PC-9 (cell line): Measurements from ENCODE around the gene UHMK1. TPM values are rescaled to one million over a fixed set of nuclear protein-coding genes. Genes with fewer than 3 reads are reported as not detected.

Experiments used
- BruUV-seq: library from RNA; stranded (reverse); fragments of 400-500 nt; replicated peaks from 2 replicates; lab custom pipeline; 2021; lab: Mats Ljungman, UMichigan
- CTCF ChIA-PET: fragments of 300-600 bp; sonication (Branson Sonifier 250); formaldehyde crosslinking; loops from one replicate; lab custom pipeline; 2022; ENCODE audit warnings: antibody characterized with exemption; lab: Charles Lee
- POLR2A ChIA-PET: fragments of 300-600 bp; sonication (Branson Sonifier 250); formaldehyde crosslinking; loops from one replicate; lab custom pipeline; 2022; ENCODE audit warnings: antibody characterized with exemption; ENCODE audit not compliant: unreplicated experiment; lab: Charles Lee
- DNase-seq, 2 experiments: peaks; one replicate each; pipeline versions ENCODE4 v3.0.0 to v3.0.0-alpha.2; 2015 to 2022; ENCODE audit warnings: mixed read lengths in 1 of 2
- H2AFZ ChIP-seq: fragments of 200-600 bp; sonication (generic); 2 replicates; pipeline ENCODE4 v1.8.1; 2017; ENCODE audit warnings: antibody characterized with exemption
- H3F3A ChIP-seq: fragments of 200-600 bp; sonication (generic); 2 replicates; pipeline ENCODE4 v1.8.1; 2017; ENCODE audit warnings: antibody characterized with exemption, mild to moderate bottlenecking, low read depth; ENCODE audit not compliant: insufficient read depth
- H3K27ac ChIP-seq: fragments of 200-600 bp; sonication (generic); 2 replicates; pipeline ENCODE4 v1.6.1; 2016; ENCODE audit warnings: mixed run types
- H3K27me3 ChIP-seq: fragments of 200-600 bp; sonication (generic); 2 replicates; pipeline ENCODE4 v1.6.1; 2016; ENCODE audit warnings: low read depth, mixed run types; ENCODE audit not compliant: insufficient read depth
- H3K36me3 ChIP-seq: fragments of 200-600 bp; sonication (generic); 2 replicates; pipeline ENCODE4 v1.6.1; 2016; ENCODE audit warnings: low read depth, mixed run types
- H3K4me1 ChIP-seq: fragments of 200-600 bp; sonication (generic); replicated peaks from 2 replicates; pipeline ENCODE4 v1.6.1; 2016; ENCODE audit warnings: mixed run types; ENCODE audit not compliant: insufficient read depth
- H3K4me2 ChIP-seq: fragments of 200-600 bp; sonication (generic); 2 replicates; pipeline ENCODE4 v1.6.1; 2017; ENCODE audit warnings: mixed run types
- H3K4me3 ChIP-seq: fragments of 200-600 bp; sonication (generic); 2 replicates; pipeline ENCODE4 v1.6.1; 2016; ENCODE audit warnings: mixed run types
- H3K79me2 ChIP-seq: fragments of 200-600 bp; sonication (generic); 2 replicates; pipeline ENCODE4 v1.6.1; 2017; ENCODE audit warnings: low read depth, mixed run types
- H3K9me2 ChIP-seq: fragments of 200-600 bp; sonication (generic); 2 replicates; pipeline ENCODE4 v1.8.1; 2017; ENCODE audit warnings: mild to moderate bottlenecking; ENCODE audit not compliant: insufficient read depth
- H3K9me3 ChIP-seq: fragments of 200-600 bp; sonication (generic); 2 replicates; pipeline ENCODE4 v1.8.1; 2016; ENCODE audit warnings: low read depth; ENCODE audit not compliant: insufficient read depth
- H4K20me1 ChIP-seq: fragments of 200-600 bp; sonication (generic); 2 replicates; pipeline ENCODE4 v1.8.1; 2017; ENCODE audit not compliant: insufficient read depth
- EZH2 ChIP-seq: fragments of 200-600 bp; sonication (generic); IDR thresholded peaks from 2 replicates; pipeline ENCODE4 v1.8.0; 2017; ENCODE audit warnings: antibody characterized with exemption, low read depth
- intact Hi-C: fragments of 100-400 bp; cut with micrococcal nuclease; formaldehyde crosslinking; loops from one replicate; pipeline ENCODE4 v1.10.0; 2022; ENCODE audit not compliant: unreplicated experiment
- total RNA-seq: library from RNA; stranded (reverse); gene quantifications from 2 replicates; pipeline ENCODE4 v1.2.3, GENCODE V29; 2021
- TF ChIP-seq, protein P1 (sequence below): fragments of 200-600 bp; sonication (generic); conservative IDR thresholded peaks from 2 replicates; pipeline ENCODE4 v1.6.1; 2017; ENCODE audit warnings: mixed run types, antibody characterized with exemption, mild to moderate bottlenecking, moderate library complexity

UHMK1 gene
- total RNA-seq, 1 experiment from 2014 or later = 49.5 TPM

DNA sequence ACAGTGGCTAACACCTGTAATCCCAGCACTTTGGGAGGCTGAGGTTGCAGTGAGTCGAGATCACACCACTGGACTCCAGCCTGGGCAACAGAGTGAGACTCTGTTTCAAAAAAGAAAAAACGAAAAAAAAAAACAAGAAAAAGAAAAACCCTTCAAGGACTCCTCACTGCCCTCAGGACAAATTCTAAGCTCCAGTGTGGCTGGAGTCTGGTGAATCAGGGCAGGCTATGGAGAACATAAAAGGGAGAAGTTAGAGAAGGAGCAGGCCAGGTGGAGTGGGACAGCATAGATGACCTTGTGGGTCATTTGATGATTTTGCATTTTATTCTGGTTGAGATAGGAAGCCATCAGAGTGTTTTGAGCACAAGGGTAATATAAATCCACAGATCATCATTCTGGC, 51.4 kb downstream of the UHMK1 start:
- POLR2A ChIA-PET = no interaction called here
- H3K27me3 ChIP-seq = no peaks in the 10 kb centered on the region
- H3K9me2 ChIP-seq = no peaks in the 10 kb centered on the region
- BruUV-seq = no TSS peak
- no peaks in the 10 kb centered on the region for H3K36me3 ChIP-seq
- H3K79me2 ChIP-seq = no peaks in the 10 kb centered on the region
- H3K27ac ChIP-seq = no peak overlapping the region
- no peak for DNase-seq
- CTCF ChIA-PET = no interaction called here
- H4K20me1 ChIP-seq = no peaks in the 10 kb centered on the region
- intact Hi-C loops = no loop called here
- TF ChIP-seq, protein P1, sequence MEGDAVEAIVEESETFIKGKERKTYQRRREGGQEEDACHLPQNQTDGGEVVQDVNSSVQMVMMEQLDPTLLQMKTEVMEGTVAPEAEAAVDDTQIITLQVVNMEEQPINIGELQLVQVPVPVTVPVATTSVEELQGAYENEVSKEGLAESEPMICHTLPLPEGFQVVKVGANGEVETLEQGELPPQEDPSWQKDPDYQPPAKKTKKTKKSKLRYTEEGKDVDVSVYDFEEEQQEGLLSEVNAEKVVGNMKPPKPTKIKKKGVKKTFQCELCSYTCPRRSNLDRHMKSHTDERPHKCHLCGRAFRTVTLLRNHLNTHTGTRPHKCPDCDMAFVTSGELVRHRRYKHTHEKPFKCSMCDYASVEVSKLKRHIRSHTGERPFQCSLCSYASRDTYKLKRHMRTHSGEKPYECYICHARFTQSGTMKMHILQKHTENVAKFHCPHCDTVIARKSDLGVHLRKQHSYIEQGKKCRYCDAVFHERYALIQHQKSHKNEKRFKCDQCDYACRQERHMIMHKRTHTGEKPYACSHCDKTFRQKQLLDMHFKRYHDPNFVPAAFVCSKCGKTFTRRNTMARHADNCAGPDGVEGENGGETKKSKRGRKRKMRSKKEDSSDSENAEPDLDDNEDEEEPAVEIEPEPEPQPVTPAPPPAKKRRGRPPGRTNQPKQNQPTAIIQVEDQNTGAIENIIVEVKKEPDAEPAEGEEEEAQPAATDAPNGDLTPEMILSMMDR = no peak
- TF ChIP-seq EZH2 = no peak
- peaks cover 12% of the 10 kb centered on the region; the same call in 1 of the 2 replicates for H3F3A ChIP-seq
- H3K9me3 ChIP-seq = no peaks in the 10 kb centered on the region
- no peak overlapping the region for H3K4me3 ChIP-seq
- H3K4me1 ChIP-seq = peaks cover 27% of the 10 kb centered on the region
- H3K4me2 ChIP-seq = no peak overlapping the region
- H2AFZ ChIP-seq = no peak overlapping the region

DNA sequence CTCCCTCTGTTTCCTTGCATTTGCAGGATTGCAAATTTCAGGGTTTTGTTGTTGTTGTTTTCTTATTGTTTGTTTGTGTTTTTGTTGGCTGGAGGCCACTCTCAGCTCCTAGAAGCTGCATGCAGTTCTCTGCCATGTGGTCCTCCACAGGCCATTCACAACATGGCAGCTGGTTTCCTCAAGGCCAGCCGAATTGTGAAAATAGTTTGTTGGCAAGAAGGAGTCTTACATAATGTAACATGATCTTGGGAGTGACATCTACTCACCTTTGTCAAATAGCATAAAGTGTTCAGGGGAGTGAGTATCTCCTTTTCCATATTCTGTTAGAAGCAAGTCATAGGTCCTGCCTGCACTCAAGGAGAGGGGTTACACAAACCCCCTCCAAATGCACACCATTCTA, 53.3 kb downstream of the UHMK1 start:
- intact Hi-C loops = no loop called here
- H2AFZ ChIP-seq = peak overlapping the region; percentile 19; the same call in 1 of the 2 replicates
- H3F3A ChIP-seq = peaks cover 12% of the 10 kb centered on the region; the same call in 1 of the 2 replicates
- no peak overlapping the region for H3K4me2 ChIP-seq
- H3K4me1 ChIP-seq = peaks cover 27% of the 10 kb centered on the region
- no peaks in the 10 kb centered on the region for H3K79me2 ChIP-seq
- no TSS peak for BruUV-seq
- no peaks in the 10 kb centered on the region for H4K20me1 ChIP-seq
- ChIA-PET CTCF (no interaction called here), POLR2A (no interaction called here)
- DNase-seq = peak in 1 of 2 experiments; percentile 49
- no peaks in the 10 kb centered on the region for H3K9me2 ChIP-seq
- no peak for TF ChIP-seq EZH2
- TF ChIP-seq, protein P1 = no peak
- no peaks in the 10 kb centered on the region for H3K27me3 ChIP-seq
- no peak overlapping the region for H3K4me3 ChIP-seq
- H3K36me3 ChIP-seq = no peaks in the 10 kb centered on the region
- H3K27ac ChIP-seq = peak overlapping the region; percentile 24; the same call in 1 of the 2 replicates
- no peaks in the 10 kb centered on the region for H3K9me3 ChIP-seq

DNA sequence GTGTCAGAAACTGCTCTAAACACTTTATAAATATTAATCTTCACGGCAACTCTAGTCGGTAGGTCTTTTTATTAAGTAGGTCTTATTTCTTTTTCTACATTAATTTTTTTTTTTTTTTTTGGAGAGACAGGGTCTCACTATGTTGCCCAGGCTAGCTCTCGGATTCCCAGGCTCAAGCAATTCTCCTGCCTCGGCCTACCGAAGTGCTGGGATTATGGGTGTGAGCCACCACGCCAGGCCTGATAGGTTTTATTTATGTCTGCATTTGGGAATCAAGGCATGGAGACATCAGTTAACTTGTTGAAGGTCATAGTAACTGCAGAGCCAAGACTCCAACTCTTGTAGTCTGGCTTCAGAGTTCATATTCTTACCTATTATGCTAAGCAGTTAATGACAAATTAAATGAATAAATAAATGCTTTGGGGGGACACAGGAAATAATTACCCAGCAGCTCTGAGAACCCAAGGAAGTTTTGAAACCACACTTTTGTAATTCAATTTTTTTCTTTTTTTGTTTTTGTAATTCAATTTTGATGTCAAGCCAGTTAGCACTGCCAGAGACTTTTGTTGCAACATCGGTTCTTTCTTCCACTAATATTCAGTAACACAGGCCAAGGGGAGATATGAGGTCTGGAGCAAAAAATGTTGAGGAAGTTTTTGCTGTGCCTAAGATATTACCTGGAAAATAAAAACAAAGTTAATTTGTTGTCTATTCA, 54.5 kb downstream of the UHMK1 start:
- no peak for TF ChIP-seq EZH2
- TF ChIP-seq, protein P1 = no peak
- peak overlapping the region; percentile 32; the same call in 1 of the 2 replicates for H3K27ac ChIP-seq
- BruUV-seq = no TSS peak
- no peaks in the 10 kb centered on the region for H3K36me3 ChIP-seq
- ChIA-PET POLR2A (interaction anchor here (0.7 kb wide), 1 partner anchor 36 kb away, joined by 3 read pairs; no protein-coding TSS in a partner anchor), CTCF (no interaction called here)
- no peaks in the 10 kb centered on the region for H3K9me2 ChIP-seq
- DNase-seq = no peak
- H3F3A ChIP-seq = peaks cover 12% of the 10 kb centered on the region; the same call in 1 of the 2 replicates
- peaks cover 27% of the 10 kb centered on the region for H3K4me1 ChIP-seq
- intact Hi-C loops = no loop called here
- no peaks in the 10 kb centered on the region for H3K9me3 ChIP-seq
- no peaks in the 10 kb centered on the region for H3K79me2 ChIP-seq
- H3K4me3 ChIP-seq = no peak overlapping the region
- H3K4me2 ChIP-seq = 0 out of 2 replicates have a peak overlapping the region, but pooled peaks have one; percentile 1
- no peak overlapping the region for H2AFZ ChIP-seq
- H3K27me3 ChIP-seq = no peaks in the 10 kb centered on the region
- no peaks in the 10 kb centered on the region for H4K20me1 ChIP-seq
